GM19467 (cell line): ENCODE measurements around the gene NHS.
"Not testable (repeated sequence)": the region's sequence is repeated elsewhere in the genome, so short reads cannot be mapped to it uniquely, and the experiment has no call there.

Experiments used
- ATAC-seq: cut with Tn5 transposase; IDR thresholded peaks from one replicate; pipeline ENCODE4 v1.9.1; 2021; ENCODE audit warnings: mild to moderate bottlenecking, moderate library complexity; ENCODE audit not compliant: unreplicated experiment

NHS gene

DNA sequence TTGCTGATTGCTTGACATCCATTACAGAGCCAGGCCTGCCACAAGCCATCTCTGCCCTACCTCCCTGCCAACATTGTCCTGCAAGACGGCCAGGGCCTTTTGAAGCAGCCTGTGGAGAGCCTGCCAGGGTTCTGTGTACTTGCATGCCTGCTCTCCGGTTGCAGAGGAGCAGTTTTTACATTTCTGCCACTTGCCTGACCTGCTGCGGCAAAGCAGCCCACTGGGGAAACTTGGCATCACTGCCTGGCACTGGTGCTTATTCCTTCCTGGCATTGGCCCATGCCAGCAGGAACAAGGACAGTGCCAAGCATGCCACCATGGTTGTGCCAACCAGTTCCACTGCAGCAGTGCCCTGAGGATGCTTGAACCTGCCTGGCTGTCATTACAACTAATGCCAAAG, 167.1 kb downstream of the NHS start:
- no peak for ATAC-seq

DNA sequence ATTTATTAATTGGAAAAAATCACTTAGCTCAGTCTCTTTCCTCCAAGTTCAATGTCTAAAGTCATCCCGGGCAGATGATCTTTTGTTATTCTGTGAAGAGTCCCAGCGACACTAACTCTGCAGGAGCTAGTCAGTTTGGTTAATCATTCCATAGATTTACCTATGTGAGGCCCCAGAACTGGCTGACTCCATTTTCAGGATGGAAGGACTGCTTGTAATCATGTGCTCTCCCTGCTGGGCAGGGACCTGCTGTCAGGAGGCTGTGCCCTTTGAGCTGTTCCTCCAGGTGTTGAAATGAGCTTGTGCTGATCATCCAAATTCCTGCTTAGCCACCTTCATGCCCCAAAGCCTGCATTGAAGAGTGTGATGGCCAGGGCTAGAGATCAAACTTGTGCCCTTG, 169.8 kb downstream of the NHS start:
- no peak for ATAC-seq

DNA sequence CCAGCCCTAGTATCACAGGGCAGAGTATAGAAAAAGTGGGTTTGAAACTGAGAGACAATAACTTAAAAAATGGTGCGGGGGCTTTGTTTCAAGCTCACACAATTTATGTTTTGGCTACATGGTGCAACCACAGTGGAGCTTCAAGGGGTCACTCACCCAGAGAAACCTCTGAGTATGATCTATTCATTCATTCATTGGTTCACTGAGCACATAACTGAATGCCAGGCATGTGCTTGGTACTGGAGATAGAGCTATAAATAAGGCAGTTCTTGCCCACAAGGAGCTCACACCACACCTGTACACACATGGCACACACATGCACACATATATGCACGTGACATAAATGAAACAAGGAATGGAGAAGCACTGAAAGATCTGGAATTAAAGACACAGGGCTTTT, 171.4 kb downstream of the NHS start:
- ATAC-seq, result no peak

DNA sequence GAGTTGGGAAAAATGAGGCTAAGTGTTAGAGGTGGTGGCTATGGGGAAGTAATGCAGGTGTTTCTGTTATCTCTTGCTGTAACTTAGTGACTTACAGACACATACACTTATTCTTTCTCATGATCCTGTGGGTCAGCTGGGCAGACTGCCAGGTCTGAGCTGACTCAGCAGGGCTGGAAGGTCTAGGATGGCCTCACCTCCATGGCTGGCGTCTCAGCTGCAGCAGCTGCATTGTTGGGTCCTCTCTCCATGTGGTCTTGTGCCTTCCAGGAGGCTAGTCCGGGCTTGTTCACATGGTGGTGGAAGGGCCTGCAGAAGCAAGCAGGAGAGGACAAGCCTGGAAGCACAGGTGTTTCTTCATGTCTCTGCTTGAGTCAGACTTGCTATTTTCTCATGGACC, 172.7 kb downstream of the NHS start:
- peak; percentile 62 for ATAC-seq

DNA sequence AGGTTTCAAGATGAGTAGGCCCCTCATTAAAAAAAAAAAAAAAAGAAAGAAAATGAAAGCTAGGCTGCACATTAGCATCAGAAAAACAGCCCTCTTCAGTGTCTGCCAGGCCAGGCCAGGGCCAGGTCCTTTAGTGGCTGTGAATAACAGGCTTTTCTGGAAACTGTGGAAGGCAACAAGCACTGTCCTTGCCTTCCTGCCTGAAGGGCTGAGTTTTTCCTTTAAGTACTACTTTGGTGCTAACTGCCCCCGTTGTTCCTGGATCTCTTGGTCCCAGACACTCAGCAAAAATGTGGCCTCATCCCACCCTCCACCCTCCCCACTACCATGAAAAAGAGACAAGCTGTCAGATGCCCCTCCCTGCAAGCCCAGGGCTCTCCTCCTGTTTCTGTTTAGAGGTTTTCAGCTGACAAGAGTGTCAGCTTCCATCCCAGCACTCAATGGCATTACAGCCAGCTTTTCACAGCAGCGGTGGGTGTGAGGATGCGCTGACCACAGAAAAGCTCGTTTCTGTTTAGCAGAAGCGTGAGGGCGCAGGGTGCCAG, 174.2 kb downstream of the NHS start:
- no peak for ATAC-seq

DNA sequence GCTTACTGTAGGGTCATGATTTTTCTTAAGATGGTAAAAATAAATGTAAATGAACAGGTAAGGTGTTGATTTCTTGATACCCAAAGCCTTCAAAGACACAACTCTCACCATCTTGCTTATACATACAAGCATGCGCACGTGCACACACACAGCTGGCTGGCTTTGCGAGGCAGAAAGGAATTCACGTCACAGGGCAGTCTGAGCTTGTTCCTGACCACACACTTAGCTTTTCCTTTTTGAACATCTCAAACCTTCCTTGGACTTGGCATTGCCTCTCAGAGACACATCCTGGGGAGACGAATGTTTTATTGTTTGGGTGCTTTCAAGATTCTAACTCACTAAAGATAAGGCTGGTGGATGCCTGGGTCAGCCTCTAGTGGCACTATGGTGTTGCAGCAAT, 175.0 kb downstream of the NHS start:
- ATAC-seq, result no peak

DNA sequence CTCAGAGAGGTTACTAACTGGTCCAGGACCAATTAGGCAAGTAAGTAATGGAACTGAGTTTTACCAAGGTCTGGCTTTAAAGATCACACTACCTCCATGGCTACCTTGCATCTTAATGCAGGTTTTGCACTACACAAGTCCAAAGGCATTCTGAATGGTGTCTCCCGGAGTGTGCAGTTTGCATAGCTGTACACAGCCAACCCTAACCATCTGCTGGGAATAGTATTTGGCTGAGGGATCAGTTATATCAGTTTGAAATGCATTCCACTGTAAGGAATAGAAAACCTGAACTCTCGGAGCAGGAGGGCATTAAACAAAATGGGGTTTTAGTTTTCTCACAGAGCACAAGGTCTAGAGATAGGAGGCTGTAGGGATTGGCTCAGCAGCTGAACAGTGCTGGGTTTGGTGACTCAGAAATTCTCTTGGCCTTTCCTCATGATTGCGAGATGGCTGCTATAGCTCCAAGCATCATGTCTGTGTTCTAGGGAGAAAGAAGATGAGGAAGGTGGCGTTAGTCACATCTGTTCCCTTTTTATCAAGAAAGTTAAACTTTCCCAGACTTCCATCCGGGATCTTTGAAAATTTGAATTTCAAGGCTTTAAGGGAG, 177.1 kb downstream of the NHS start:
- no peak for ATAC-seq

DNA sequence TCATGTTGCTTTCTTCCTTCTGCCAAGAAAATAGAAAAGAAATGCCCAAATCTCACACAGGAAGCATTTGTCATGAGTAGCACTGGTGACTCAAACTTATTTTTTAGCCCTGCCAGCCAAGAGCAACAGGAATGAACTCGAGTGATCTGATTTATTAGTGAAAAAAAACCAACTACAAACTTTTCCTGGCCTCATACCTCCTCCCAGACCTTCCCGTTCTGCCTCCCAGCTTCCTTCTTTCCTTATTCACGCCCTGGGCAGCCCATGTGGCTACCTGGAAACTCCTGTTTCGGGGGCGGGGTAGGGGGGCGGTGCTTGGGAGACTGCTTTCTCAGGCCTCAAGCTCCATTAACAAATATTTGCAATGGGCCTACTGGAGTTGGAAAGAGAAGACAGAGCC, 178.5 kb downstream of the NHS start:
- no peak for ATAC-seq

DNA sequence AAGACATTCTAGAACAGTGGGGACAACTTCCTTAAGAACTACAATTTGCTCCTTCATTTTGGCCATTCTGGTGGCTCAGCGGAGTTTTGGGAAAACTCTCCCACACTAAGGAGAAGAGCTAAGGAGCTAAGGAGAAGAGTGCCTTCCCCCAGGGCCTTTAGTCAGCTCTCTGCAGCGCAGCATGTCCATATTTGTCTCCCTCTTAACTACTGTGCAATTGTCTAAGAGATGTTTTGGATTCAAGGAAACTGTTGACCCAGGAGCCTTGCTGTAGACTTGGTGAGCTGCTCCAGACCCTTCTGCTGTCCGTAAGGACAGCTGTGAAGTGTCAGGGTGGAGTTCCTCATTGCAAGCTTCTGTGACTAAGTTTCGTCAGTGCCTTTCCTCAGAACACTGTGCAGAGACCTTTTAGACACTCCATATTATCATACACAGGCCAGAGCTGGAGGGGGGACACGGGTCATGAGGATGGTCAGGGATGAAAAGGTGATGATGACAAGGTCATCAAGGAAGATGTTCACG, 179.0 kb downstream of the NHS start:
- ATAC-seq, result no peak

DNA sequence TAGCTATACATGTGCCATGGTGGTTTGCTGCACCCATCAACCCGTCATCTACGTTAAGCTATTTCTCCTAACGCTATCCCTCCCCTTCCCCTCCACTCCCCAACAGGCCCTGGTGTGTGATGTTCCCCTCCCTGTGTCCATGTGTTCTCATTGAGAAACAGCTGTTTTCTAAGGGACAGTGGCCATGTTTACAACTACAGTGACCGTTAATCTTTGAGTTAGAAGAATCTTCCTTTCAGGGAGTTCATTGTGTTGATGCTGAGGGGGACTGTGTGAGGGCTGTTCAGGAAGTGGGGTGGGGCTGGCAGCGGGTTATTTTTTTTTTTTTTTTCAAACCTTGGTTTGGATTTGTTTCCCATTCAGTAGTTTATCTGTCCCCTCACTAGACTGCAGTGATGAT, 179.9 kb downstream of the NHS start:
- no peak for ATAC-seq

DNA sequence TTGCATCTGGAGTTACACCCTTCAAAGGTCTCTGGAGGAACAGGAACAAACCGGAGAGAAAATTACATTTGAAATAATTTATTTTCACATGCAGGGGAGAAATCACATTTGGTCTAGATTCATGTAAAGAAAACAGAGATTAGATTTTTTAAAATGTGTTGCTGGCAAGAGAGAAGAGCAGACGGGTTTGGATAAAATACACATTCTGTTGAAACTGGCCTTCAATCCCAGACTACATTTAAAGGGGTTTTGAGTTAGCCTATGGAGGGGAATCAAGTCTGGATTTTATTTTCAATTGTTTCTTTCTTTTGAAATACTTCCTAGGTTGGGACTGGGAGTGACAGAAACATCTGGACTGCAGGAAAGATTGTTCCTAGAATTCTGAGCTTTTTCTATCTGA, 180.8 kb downstream of the NHS start:
- no peak for ATAC-seq

DNA sequence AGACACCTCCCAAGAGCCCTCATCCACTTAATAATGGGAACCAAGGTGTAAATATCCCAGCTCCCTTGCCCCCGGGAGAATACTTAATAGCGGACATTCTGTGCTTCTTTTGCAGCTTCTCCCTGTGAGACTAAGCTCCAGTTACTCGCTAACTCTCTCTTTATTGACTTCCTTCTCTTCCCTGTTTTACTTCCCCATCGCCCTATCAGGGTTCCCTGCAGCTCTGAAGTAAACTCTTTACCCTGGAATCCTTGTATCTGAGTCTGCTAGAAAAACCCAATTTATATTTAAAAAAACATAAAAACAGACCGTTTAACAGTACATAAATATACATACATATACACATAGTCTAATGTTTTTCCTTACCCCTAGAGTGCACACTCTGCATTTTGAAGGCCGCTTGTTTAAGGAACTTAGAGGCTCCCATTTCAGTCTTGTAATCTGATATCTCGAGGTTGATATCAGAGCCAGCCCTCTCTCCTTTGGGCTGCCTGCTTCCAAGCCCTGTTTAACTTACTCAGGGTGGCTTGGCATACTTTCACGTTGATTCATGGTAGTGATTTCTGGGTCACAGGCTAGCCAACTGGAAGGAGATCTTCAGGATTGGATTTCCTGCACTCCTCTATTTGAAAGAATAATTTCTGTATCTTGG, 184.9 kb downstream of the NHS start:
- no peak for ATAC-seq

DNA sequence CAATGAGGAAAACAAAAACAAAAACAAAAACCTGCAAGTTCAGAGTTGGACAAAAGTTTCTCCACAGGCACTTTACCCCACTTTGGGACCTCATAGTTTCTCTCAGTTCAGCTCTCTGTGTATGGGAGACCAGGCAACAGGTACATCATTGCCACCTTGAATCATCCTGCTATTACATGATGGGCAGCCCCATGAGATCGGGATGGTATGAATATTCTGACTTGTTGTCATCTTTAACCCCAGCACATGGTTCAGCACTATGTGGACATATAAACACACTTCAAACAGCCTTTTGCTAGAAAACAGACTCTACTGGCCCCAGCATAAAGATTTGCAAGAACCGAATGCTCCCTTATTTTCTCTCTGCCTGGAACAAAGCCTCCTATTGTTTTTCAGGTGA, 185.4 kb downstream of the NHS start:
- no peak for ATAC-seq

DNA sequence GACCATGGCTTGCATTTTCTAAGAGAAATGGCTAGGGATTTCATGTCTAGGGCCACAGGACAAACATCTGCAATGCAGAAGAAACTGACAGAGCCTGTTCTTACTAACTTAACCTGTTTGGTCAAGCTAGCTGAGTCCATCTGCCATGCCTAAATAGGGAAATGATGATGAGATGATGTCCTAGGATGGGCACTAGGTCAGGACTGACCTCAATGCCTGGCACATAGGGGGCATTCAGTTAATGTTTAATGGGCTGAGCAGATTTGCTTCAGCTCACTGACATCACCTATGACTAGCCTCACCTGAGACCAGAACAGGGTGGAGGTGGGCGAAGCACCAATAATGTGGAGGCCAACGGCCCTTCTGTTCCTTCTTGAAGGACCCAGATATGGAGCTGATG, 188.1 kb downstream of the NHS start:
- no peak for ATAC-seq

DNA sequence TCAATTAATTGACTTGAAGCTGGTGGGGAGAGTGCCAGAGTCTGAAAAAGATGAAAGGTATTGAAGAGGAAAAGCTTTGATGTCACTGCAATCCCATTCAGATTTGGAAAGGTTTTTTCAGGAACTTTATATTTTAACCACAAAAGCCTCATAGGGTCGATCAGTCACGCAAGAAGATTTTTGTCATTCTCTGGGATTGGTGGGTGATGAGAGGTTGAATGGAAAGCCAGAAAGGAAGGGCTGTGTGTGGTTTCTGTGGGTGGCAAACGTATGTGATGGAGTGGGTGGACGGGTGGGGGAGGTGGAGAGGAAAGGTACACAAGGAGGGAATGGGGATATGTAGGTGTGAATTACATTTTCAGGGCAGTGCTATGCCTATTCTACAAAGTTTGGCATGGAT, 188.5 kb downstream of the NHS start:
- ATAC-seq, result no peak

DNA sequence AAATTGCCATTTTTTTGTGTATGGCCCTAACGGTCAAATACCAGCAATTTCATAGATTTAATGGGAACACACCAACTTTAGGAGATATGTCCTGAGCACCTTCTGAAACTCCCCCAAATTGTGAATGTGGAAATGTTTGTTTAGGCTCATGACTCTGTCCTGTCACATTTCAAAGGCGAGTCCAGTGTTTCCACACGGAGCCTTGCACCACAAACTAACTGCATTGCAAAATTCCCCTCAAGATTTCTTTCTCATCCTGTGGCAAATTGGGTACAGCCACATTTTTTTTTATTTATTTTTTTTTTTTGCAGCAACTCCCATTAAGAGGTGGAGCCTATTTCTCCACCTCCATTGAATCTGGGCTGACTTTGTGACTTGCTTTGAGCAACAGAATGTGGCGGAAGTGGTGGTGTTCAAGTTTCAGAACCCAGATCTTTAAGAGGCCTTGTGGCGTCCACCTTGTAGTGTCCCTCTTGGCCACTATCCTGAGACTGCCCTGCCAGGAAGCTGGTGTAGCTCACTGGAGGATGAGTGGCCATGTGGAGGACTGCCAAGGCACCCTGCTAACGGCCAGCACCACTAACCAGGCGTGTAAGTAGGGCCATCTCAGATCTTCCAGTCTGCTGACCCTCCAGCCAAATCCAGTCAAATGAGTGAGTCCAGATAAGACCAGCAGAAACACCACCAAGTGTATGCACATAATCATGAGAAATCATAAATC, 189.8 kb downstream of the NHS start:
- no peak for ATAC-seq

DNA sequence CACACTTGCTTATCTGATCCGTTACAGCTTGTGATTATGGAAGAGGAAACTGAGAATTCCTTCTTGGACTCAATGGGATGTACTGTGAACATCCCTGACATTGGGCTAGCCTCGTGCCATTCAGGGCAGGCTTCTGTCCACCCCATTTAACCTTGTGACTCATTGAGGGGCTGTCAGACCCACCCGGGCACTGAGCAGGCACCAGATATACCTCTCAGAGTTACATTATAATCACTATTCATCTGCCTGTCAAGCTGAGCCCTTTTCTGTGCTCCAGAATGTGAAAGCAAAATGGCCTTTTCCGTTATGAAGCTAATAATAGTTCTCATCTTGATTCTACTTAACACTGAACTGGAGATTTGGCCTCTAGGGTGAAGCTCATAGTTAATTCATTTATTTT, 191.7 kb downstream of the NHS start:
- ATAC-seq, result no peak

DNA sequence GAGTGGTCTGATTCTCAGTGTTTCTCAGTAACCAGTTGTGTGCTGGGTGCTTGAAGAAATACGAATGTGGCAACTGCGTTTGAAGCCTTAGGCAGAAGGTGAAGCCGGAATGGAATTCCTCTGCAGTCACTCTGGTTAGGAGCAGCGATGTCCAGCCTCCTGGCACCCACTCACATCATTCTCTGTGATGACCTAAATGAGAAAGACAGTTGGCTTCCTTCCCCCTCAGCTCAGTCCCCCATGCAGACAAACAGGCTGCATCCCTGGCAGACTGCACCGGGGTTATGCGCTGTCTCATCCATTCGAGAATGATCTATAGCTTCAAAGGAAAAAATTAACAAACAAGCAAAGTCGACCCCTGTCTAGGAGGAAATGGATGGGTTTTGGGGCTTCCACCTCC, 192.2 kb downstream of the NHS start:
- no peak for ATAC-seq

DNA sequence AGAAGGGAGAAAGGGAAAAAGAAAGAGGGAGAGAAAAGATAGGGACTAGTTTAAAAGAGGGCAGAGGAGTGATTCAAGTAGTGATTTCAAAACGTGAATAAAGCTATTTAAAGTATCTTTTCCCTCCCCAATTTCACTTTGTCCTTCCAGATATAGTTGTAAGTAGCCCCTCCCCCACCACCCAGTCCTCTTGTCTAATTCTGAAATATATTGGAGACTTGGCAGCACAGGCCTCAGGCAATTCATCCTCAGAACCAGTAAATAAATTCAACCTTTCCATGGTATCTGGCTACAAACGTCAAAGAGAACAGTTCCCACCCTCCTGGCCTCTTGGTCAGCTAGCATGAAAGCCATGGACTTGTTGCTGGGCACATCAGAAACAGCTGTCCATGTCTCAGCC, 192.8 kb downstream of the NHS start:
- ATAC-seq, result no peak

DNA sequence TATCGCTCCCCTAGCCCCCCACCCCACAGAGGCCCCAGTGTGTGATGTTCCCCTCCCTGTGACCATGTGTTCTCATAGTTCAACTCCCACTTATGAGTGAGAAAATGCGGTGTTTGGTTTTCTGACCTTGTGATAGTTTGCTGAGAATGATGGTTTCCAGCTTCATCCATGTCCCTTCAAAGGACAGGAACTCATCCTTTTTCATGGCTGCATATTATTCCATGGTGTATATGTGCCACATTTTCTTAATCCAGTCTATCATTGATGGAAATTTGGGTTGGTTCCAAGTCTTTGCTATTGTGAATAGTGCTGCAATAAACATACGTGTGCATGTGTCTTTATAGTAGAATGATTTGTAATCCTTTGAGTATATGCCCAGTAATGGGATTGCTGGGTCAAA, 193.8 kb downstream of the NHS start:
- ATAC-seq, result not testable (repeated sequence)

DNA sequence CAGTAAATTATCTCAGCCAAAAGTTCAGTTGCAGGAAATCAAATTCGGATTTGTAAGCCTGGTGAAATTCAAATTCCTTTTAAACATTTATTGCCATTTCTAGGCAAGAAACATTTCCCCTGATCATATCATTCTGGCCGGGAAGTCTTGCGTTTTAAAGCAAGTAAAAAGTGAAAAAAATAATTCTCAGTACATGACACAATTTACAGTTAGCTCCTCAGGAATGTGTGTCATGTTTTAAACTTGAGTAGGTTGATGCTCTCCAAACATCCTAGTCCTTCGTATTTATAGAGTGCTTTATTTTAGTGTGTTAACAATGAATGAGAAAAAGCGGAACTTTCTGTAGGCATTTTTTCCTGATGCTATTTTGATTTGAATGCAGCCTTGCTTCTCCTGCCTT, 204.0 kb downstream of the NHS start:
- ATAC-seq, result no peak

DNA sequence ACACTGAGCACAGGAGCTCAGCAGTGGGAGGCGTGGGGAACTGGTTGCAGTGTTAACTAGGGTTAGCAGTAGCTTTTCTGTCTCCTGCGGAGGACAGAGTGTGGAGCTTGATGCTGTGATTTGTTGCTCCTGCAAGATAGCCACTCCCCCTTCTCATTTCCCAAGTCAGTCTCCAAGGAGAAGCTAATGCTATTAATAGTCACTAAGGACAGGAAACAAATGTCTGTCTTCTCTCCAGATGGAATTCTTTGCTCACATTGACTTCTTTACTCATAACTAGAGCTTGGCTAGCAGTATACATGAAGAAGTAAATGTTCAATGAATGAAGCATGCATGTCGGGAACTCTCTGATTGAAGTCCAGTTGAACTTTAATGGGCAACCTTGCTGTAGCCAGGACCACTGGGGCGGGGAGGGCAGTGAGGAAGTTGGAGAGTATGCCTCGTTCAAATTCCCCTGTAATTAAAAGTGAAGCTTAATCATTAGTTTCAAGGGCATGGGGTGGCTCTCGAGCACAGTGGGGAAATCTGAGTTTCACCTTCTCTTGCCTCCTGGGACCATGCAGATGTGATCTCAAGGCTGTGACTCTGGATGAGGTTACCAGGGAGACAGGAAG, 205.6 kb downstream of the NHS start:
- ATAC-seq, result no peak
